Muscle layer of duodenum (tissue), 2 donors: ENCODE measurements around the gene OBP2A.

Experiments
- H3K27ac ChIP-seq: one replicate; pipeline ENCODE4 v1.7.0; 2013; ENCODE audit warnings: mild to moderate bottlenecking, low read length
- H3K27me3 ChIP-seq: one replicate; pipeline ENCODE4 v1.7.0; 2013; ENCODE audit warnings: low read depth, mild to moderate bottlenecking, control low read depth, low read length
- H3K36me3 ChIP-seq, 2 donors: one replicate each; pipeline ENCODE4 v1.7.0; 2013; ENCODE audit warnings: low read length in 2 of 2, control low read depth in 1 of 2, mild to moderate bottlenecking in 1 of 2; ENCODE audit not compliant: insufficient read depth in 2 of 2, control insufficient read depth in 1 of 2
- H3K4me1 ChIP-seq, 2 donors: one replicate each; pipeline ENCODE4 v1.7.0; 2013; ENCODE audit warnings: low read length in 2 of 2, mild to moderate bottlenecking in 2 of 2, control low read depth in 1 of 2, moderate library complexity in 1 of 2; ENCODE audit not compliant: insufficient read depth in 2 of 2, control insufficient read depth in 1 of 2
- H3K4me3 ChIP-seq, 2 donors: one replicate each; pipeline ENCODE4 v1.7.0; 2013; ENCODE audit warnings: low read length in 2 of 2, low read depth in 1 of 2, mild to moderate bottlenecking in 1 of 2
- H3K9me3 ChIP-seq, 2 donors: one replicate each; pipeline ENCODE4 v1.7.0; 2013; ENCODE audit warnings: low read length in 2 of 2, control low read depth in 1 of 2, mild to moderate bottlenecking in 1 of 2; ENCODE audit not compliant: control insufficient read depth in 1 of 2
- donor health status: healthy.

The OBP2A gene

GRCh38 chr9:135577256-135577655 lies 31.3 kb downstream of the OBP2A start:
- H3K27me3 ChIP-seq = no peaks in the 10 kb centered on the region

DNA sequence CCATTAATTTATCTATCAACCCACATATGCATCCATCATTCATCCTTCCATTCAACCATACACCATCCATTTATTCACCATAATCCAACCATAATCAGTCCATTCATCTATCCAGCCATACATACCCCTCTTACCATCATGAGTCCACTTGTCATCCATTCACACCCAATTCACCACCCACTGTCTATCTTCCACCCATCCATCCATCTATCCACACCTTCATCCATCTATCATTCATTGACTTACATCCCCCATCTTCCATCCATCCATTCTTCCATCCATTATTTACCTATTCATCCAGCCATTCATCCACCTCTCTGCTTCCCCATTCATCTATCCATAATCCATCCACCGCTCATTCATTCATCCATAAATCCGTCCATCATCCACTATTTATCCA lies 33.4 kb downstream of the OBP2A start:
- Histone ChIP-seq H3K9me3 (no peaks in the 10 kb centered on the region), H3K36me3 (no peaks in the 10 kb centered on the region), H3K4me1 (no peaks in the 10 kb centered on the region), H3K27me3 (no peaks in the 10 kb centered on the region), H3K4me3 (no peak overlapping the region), H3K27ac (no peak overlapping the region)

More at GRCh38 chr9:135577256-135577655, 31.3 kb downstream of the OBP2A start:
- Histone ChIP-seq H3K4me1 (no peaks in the 10 kb centered on the region), H3K4me3 (no peak overlapping the region), H3K36me3 (no peaks in the 10 kb centered on the region), H3K27ac (no peak overlapping the region), H3K9me3 (no peaks in the 10 kb centered on the region)

DNA sequence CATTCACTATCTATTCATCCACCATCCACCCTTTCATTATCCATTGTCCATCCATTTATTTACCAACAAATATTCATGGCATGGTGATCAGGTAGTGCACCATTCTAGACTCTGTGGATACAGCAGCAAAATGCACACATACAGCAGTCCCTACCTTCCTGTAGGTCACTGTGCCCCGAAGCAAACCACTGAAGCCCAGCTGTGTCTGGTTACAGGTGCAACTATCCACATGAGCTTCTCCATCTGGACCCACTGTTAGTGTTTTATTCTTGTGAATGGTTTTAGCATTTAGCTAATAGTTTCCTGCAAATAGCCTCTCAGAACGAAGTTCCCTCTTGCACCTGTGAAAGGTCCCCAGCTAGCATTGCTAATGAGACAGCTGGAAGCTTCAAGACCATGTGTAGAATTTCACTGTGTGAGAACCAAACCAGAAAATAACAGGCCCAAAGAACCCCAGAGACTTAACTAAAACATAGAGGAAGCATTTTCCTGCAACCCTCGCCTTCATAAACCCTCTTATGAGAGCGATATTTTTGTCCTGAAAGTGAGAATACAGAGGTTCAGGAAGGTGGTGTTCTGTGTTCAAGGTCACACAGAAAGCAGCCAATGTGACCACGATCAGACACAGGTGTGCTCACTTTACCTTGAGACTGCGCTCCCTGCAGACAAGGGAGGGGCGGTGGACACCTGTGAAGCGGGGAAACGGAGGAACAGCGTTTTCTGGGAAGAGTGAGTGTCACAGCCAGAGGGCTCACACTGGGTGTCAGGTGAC lies 34.1 kb downstream of the OBP2A start:
- Histone ChIP-seq H3K27ac (no peak overlapping the region), H3K4me3 (no peak overlapping the region), H3K4me1 (no peaks in the 10 kb centered on the region), H3K27me3 (no peaks in the 10 kb centered on the region), H3K9me3 (no peaks in the 10 kb centered on the region), H3K36me3 (no peaks in the 10 kb centered on the region)

- no peaks in the 10 kb centered on the region for H3K36me3 ChIP-seq
- no peaks in the 10 kb centered on the region for H3K4me1 ChIP-seq
- no peak overlapping the region for H3K27ac ChIP-seq
- H3K4me3 ChIP-seq = no peak overlapping the region
- H3K9me3 ChIP-seq = no peaks in the 10 kb centered on the region
- H3K27me3 ChIP-seq = no peaks in the 10 kb centered on the region
Measured at GRCh38 chr9:135580664-135581380, 34.9 kb downstream of the OBP2A start.

GRCh38 chr9:135581636-135582426 lies 35.9 kb downstream of the OBP2A start:
- Histone ChIP-seq H3K4me3 (no peak overlapping the region), H3K27me3 (no peaks in the 10 kb centered on the region)

DNA sequence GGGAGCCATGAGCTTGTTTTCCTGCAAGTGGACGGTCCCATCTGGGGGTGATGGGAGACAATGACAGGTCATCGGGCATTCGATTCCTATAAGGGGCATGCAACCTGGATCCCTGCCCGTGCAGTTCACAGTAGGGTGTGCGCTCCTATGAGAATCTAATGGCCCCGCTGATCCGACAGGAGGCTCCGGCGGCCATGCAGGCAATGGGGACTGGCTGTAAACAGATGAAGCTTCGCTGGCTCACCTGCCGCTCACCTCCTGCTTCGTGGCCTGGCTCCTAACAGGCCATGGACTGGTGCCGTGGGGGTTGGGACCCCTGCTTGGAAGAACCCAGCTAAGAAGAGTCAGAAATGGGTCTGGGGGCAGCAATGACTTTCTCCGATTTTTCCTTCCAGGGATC lies 36.6 kb downstream of the OBP2A start:
- no peak overlapping the region for H3K4me3 ChIP-seq
- H3K27ac ChIP-seq = no peak overlapping the region
- no peaks in the 10 kb centered on the region for H3K27me3 ChIP-seq
- H3K9me3 ChIP-seq = no peaks in the 10 kb centered on the region
- no peaks in the 10 kb centered on the region for H3K36me3 ChIP-seq
- no peaks in the 10 kb centered on the region for H3K4me1 ChIP-seq

More at GRCh38 chr9:135581636-135582426, 35.9 kb downstream of the OBP2A start:
- H3K9me3 ChIP-seq = no peaks in the 10 kb centered on the region
- H3K36me3 ChIP-seq = no peaks in the 10 kb centered on the region
- H3K27ac ChIP-seq = no peak overlapping the region
- H3K4me1 ChIP-seq = no peaks in the 10 kb centered on the region

- no peaks in the 10 kb centered on the region for H3K4me1 ChIP-seq
- no peak overlapping the region for H3K4me3 ChIP-seq
- H3K36me3 ChIP-seq = no peaks in the 10 kb centered on the region
- H3K27ac ChIP-seq = no peak overlapping the region
- no peaks in the 10 kb centered on the region for H3K27me3 ChIP-seq
- H3K9me3 ChIP-seq = no peaks in the 10 kb centered on the region
Measured at GRCh38 chr9:135582966-135583687, 37.2 kb downstream of the OBP2A start.

DNA sequence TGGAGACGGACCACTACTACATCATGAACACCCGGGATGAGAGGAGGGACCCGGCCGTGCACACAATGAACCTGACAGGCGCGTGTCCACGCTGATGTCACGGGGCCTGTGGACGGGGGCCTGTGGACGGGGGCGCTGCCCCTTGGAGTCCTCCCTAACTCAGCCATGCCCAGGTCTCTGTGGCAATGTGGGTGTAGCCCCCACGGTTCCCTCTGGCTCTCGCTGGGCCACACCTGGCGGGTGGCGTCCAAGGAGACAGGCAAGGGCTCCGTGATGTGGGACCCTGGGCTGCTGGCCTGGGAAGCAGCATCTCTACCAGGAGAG lies 37.7 kb downstream of the OBP2A start:
- no peaks in the 10 kb centered on the region for H3K9me3 ChIP-seq
- no peak overlapping the region for H3K27ac ChIP-seq
- no peak overlapping the region for H3K4me3 ChIP-seq
- H3K36me3 ChIP-seq = no peaks in the 10 kb centered on the region
- H3K4me1 ChIP-seq = no peaks in the 10 kb centered on the region
- no peaks in the 10 kb centered on the region for H3K27me3 ChIP-seq

GRCh38 chr9:135584371-135584770 lies 38.4 kb downstream of the OBP2A start:
- Histone ChIP-seq H3K4me3 (no peak overlapping the region), H3K36me3 (no peaks in the 10 kb centered on the region), H3K27me3 (no peaks in the 10 kb centered on the region), H3K4me1 (no peaks in the 10 kb centered on the region), H3K27ac (no peak overlapping the region), H3K9me3 (no peaks in the 10 kb centered on the region)

- H3K4me1 ChIP-seq = no peaks in the 10 kb centered on the region
Measured at GRCh38 chr9:135584934-135585333, 39.0 kb downstream of the OBP2A start.

DNA sequence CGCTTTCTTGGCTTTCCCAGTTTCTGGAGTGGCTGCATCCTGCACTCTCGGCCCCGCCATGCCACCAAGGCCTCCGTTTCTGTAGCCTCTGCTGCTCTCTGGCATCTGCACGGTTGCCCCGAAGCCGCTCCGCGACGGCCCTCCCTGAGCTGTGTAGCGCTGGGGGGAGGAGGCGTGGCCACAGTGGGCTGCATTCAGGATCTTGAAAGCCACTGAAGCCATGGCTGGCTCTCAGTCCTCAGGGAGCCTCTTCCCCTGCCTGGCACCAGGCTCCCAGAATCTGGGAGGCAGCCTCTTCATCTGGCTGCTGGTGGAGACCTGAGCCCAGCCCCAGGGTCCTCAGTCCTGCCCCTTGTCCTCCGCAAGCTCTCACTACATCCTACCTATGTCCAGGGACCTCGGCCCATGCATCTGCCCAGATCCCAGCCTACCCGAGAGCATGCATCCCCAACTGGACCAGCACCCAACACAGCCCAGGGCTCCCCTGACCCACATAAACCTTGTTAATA lies 40.7 kb downstream of the OBP2A start:
- no peaks in the 10 kb centered on the region for H3K4me1 ChIP-seq
- H3K36me3 ChIP-seq = no peaks in the 10 kb centered on the region
- H3K9me3 ChIP-seq = no peaks in the 10 kb centered on the region
- no peak overlapping the region for H3K4me3 ChIP-seq
- H3K27me3 ChIP-seq = no peaks in the 10 kb centered on the region
- H3K27ac ChIP-seq = no peak overlapping the region

More at GRCh38 chr9:135584934-135585333, 39.0 kb downstream of the OBP2A start:
- Histone ChIP-seq H3K36me3 (no peaks in the 10 kb centered on the region), H3K27ac (no peak overlapping the region), H3K9me3 (no peaks in the 10 kb centered on the region), H3K27me3 (no peaks in the 10 kb centered on the region), H3K4me3 (no peak overlapping the region)
